SJCRH30 (cell line): ENCODE data around the gene HYCC1. TPM values are rescaled to one million over a fixed set of nuclear protein-coding genes. Genes with fewer than 3 reads are reported as not detected.
A peak's percentile ranks its signal among the peaks of the same experiment; 100 is the strongest.
"Not testable (repeated sequence)": the region's sequence is repeated elsewhere in the genome, so short reads cannot be mapped to it uniquely, and the experiment has no call there.

Experiments
- DNase-seq, 2 experiments: peaks; one replicate each; pipeline ENCODE4 v3.0.0-alpha.2; 2015 to 2020
- H3K27ac ChIP-seq: fragments of 250-450 bp; sonication (Bioruptor Pico); 2 replicates; pipeline ENCODE4 v1.5.1; 2020; ENCODE audit warnings: mild to moderate bottlenecking, moderate library complexity
- H3K27me3 ChIP-seq: fragments of 250-450 bp; sonication (Bioruptor Pico); 2 replicates; pipeline ENCODE4 v1.5.1; 2020; ENCODE audit warnings: mild to moderate bottlenecking, moderate library complexity
- H3K36me3 ChIP-seq: fragments of 250-450 bp; sonication (Bioruptor Pico); 2 replicates; pipeline ENCODE4 v1.5.1; 2020; ENCODE audit warnings: mild to moderate bottlenecking, moderate library complexity
- H3K4me1 ChIP-seq: fragments of 250-450 bp; sonication (Bioruptor Pico); 2 replicates; pipeline ENCODE4 v1.5.1; 2020; ENCODE audit warnings: mild to moderate bottlenecking, moderate library complexity
- H3K4me3 ChIP-seq: fragments of 250-450 bp; sonication (Bioruptor Pico); 2 replicates; pipeline ENCODE4 v1.5.1; 2020; ENCODE audit warnings: mild to moderate bottlenecking, moderate library complexity
- H3K9me3 ChIP-seq: fragments of 250-450 bp; sonication (Bioruptor Pico); replicated peaks from 2 replicates; pipeline ENCODE4 v1.5.1; 2020; ENCODE audit warnings: mild to moderate bottlenecking, moderate library complexity
- total RNA-seq: library from RNA; depleted of rRNA; stranded (reverse); fragments of >200 nt; shearing (Covaris generic); gene quantifications from 2 replicates; pipeline ENCODE4 v1.2.3, GENCODE V29; 2014; rRNA removed

Gene HYCC1
- 72.9 and 82.6 TPM in 2 replicates for total RNA-seq

- peak within 1 kb of the TSS; percentile 31 for H3K27ac ChIP-seq
- H3K36me3 ChIP-seq = no peaks in the 10 kb centered on the region
- H3K4me1 ChIP-seq = peaks cover 20% of the 10 kb centered on the region
- H3K9me3 ChIP-seq = no peaks in the 10 kb centered on the region
- peak within 1 kb of the TSS; percentile 75 for H3K4me3 ChIP-seq
- H3K27me3 ChIP-seq = no peaks in the 10 kb centered on the region
- peak; percentile 99 for DNase-seq
Measured at GRCh38 chr7:23013715-23014649, at the start of gene HYCC1. HYCC1 (minus strand) TSS chr7:23014130; CDS start chr7:22991111, 23,019 bp downstream.

DNA sequence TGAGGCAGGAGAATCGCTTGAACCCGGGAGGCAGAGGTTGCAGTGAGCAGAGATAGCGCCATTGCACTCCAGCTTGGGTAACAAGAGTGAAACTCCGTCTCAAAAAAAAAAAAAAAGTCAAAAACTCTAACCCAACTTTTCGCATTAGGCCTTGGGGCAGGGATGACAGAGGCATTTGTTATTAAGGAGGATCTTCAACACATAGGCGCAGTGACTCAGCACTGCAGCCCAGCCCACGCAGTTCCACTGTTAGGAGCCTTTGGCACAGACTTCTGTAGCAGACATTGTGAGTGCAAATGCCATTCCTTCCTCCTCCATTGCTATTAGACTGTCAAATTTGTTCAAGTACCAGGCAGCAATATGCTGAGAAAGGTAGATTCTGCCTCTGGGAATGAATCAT, 48.5 kb upstream of the HYCC1 start:
- H3K9me3 ChIP-seq = no peaks in the 10 kb centered on the region
- DNase-seq = no peak
- no peaks in the 10 kb centered on the region for H3K4me1 ChIP-seq
- no peak overlapping the region for H3K4me3 ChIP-seq
- no peak overlapping the region for H3K27ac ChIP-seq
- H3K27me3 ChIP-seq = 0 out of 2 replicates have a peak, but pooled peaks cover 5% of the 10 kb centered on the region
- H3K36me3 ChIP-seq = no peaks in the 10 kb centered on the region

GRCh38 chr7:23061327-23061726, 47.4 kb upstream of the HYCC1 start:
- 0 out of 2 replicates have a peak, but pooled peaks cover 5% of the 10 kb centered on the region for H3K27me3 ChIP-seq
- DNase-seq = no peak
- H3K4me1 ChIP-seq = no peaks in the 10 kb centered on the region
- no peaks in the 10 kb centered on the region for H3K36me3 ChIP-seq
- no peak overlapping the region for H3K27ac ChIP-seq
- H3K9me3 ChIP-seq = no peaks in the 10 kb centered on the region
- no peak overlapping the region for H3K4me3 ChIP-seq

GRCh38 chr7:23058408-23059096, 44.6 kb upstream of the HYCC1 start:
- Histone ChIP-seq H3K36me3 (no peaks in the 10 kb centered on the region), H3K4me3 (no peak overlapping the region), H3K9me3 (no peaks in the 10 kb centered on the region), H3K4me1 (no peaks in the 10 kb centered on the region), H3K27me3 (peaks cover 5% of the 10 kb centered on the region; the same call in 1 of the 2 replicates), H3K27ac (no peak overlapping the region)
- no peak for DNase-seq

DNA sequence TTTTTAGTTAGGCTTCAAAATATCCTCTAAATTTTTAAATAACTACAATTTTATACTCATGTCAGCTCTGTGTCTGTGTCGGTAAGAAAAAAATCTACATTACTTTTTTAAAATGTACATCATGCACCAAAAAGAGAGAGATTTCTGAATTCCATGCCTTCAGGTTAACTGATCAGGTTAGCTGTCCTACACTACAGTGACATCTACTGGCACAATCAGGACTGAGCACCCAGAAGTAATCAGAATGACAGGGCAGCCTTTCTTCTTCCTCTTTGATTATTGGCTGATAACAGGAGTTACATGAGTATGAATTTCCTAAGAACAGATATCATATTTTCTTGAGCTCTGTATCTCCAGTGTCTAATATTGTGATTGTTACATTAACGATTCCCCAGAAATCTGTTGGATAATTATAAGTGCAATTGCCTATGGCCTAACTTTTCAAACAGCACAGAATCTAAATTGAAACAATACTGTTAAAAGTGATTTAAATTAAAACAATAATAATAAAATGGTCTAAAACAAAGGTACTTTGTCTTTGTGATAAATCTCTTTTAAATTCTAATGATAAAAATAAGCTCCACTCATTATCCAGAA, 41.8 kb upstream of the HYCC1 start:
- no peaks in the 10 kb centered on the region for H3K9me3 ChIP-seq

DNA sequence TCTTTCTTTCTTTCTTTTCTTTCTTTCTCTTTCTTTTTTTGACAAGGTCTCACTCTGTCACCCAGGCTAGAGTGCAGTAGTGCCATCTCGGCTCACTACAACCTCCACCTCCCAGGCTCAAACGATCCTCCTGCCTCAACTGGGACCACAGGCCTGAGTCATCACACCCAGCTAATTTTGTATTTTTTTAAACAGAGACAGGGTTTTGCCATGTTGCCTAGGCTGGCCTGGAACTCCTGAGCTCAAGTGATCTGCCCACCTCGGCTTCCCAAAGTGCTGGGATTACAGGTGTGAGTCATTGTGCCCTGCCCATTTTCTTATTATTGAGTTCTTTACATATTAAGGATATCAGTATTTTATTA, 37.2 kb upstream of the HYCC1 start:
- DNase-seq, H3K4me3 ChIP-seq, H3K27ac ChIP-seq, H3K36me3 ChIP-seq, H3K4me1 ChIP-seq, H3K9me3 ChIP-seq, H3K27me3 ChIP-seq: not testable (repeated sequence)

More for the DNA sequence above, 41.8 kb upstream of the HYCC1 start:
- peak; percentile 45 to 79 for DNase-seq
- no peak overlapping the region for H3K27ac ChIP-seq
- no peak overlapping the region for H3K4me3 ChIP-seq
- H3K4me1 ChIP-seq = no peaks in the 10 kb centered on the region
- H3K27me3 ChIP-seq = peaks cover 5% of the 10 kb centered on the region; the same call in 1 of the 2 replicates
- no peaks in the 10 kb centered on the region for H3K36me3 ChIP-seq

GRCh38 chr7:23046336-23046735, 32.4 kb upstream of the HYCC1 start:
- H3K4me3 ChIP-seq, H3K27me3 ChIP-seq, H3K27ac ChIP-seq, H3K4me1 ChIP-seq, DNase-seq, H3K36me3 ChIP-seq, H3K9me3 ChIP-seq: not testable (repeated sequence)

GRCh38 chr7:23045086-23045485, 31.2 kb upstream of the HYCC1 start:
- not testable (repeated sequence) for H3K4me1 ChIP-seq, H3K36me3 ChIP-seq, DNase-seq, H3K27me3 ChIP-seq, H3K9me3 ChIP-seq, H3K27ac ChIP-seq, H3K4me3 ChIP-seq

GRCh38 chr7:23044581-23044980, 30.7 kb upstream of the HYCC1 start:
- no peaks in the 10 kb centered on the region for H3K27me3 ChIP-seq
- H3K9me3 ChIP-seq = no peaks in the 10 kb centered on the region
- H3K4me1 ChIP-seq = no peaks in the 10 kb centered on the region
- H3K36me3 ChIP-seq = no peaks in the 10 kb centered on the region
- DNase-seq = no peak
- no peak overlapping the region for H3K4me3 ChIP-seq
- H3K27ac ChIP-seq = no peak overlapping the region

DNA sequence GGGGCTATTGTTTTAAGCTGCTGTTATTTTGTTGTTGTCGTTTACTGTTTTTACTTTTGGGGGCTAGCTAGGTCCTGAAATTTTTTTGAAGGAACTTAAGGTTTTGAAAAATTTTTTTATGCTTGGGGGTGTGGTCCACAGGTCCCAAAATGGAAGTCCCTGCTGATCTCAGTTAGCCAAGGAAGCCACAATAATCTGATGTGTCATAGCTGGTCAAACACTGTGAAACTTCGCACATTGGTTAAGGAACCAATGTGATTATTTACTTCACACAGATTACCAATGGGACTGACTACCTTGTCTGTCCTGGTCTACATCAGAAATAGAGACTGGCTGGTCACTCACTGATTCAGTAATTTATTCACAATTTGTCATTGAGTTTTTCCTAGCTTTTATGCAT, 29.5 kb upstream of the HYCC1 start:
- H3K36me3 ChIP-seq = no peaks in the 10 kb centered on the region
- DNase-seq = no peak
- H3K4me3 ChIP-seq = no peak overlapping the region
- H3K27ac ChIP-seq = no peak overlapping the region
- H3K27me3 ChIP-seq = no peaks in the 10 kb centered on the region
- no peaks in the 10 kb centered on the region for H3K4me1 ChIP-seq
- no peaks in the 10 kb centered on the region for H3K9me3 ChIP-seq

DNA sequence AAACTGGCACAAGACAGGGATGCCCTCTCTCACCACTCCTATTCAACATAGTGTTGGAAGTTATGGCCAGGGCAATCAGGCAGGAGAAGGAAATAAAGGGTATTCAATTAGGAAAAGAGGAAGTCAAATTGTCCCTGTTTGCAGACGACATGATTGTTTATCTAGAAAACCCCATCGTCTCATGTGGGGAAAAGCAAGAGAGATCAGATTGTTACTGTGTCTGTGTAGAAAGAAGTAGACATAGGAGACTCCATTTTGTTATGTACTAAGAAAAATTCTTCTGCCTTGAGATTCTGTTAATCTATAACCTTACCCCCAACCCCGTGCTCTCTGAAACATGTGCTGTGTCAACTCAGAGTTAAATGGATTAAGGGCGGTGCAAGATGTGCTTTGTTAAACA, 25.7 kb upstream of the HYCC1 start:
- not testable (repeated sequence) for H3K36me3 ChIP-seq, H3K27ac ChIP-seq, H3K4me1 ChIP-seq, H3K27me3 ChIP-seq, H3K9me3 ChIP-seq, H3K4me3 ChIP-seq, DNase-seq

DNA sequence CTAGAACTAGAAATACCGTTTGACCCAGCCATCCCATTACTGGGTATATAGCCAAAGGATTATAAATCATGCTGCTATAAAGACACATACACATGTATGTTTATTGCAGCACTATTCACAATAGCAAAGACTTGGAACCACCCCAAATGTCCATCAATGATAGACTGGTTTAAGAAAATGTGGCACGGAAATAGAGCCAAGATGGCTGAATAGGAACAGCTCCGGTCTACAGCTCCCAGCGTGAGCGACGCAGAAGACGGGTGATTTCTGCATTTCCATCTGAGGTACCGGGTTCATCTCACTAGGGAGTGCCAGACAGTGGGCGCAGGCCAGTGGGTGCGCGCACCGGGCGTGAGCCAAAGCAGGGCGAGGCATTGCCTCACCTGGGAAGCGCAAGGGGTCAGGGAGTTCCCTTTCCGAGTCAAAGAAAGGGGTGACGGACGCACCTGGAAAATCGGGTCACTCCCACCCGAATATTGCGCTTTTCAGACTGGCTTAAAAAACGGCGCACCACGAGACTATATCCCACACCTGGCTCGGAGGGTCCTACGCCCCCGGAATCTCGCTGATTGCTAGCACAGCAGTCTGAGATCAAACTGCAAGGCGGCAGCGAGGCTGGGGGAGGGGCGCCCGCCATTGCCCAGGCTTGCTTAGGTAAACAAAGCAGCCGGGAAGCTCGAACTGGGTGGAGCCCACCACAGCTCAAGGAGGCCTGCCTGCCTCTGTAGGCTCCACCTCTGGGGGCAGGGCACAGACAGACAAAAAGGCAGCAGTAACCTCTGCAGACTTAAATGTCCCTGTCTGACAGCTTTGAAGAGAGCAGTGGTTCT, 21.8 kb upstream of the HYCC1 start:
- not testable (repeated sequence) for H3K27ac ChIP-seq, H3K36me3 ChIP-seq, H3K9me3 ChIP-seq, H3K27me3 ChIP-seq, H3K4me3 ChIP-seq, DNase-seq, H3K4me1 ChIP-seq

GRCh38 chr7:23027261-23027660, 13.3 kb upstream of the HYCC1 start:
- DNase-seq = no peak
- Histone ChIP-seq H3K27ac (no peak overlapping the region), H3K9me3 (no peaks in the 10 kb centered on the region), H3K27me3 (no peaks in the 10 kb centered on the region), H3K4me1 (peaks cover 8% of the 10 kb centered on the region; the same call in 1 of the 2 replicates), H3K36me3 (no peaks in the 10 kb centered on the region), H3K4me3 (no peak overlapping the region)

GRCh38 chr7:23026164-23026563, 12.2 kb upstream of the HYCC1 start:
- Histone ChIP-seq H3K4me3 (no peak overlapping the region), H3K9me3 (0 out of 2 replicates have a peak, but pooled peaks cover 3% of the 10 kb centered on the region), H3K27ac (no peak overlapping the region), H3K36me3 (no peaks in the 10 kb centered on the region), H3K4me1 (peaks cover 10% of the 10 kb centered on the region; the same call in 1 of the 2 replicates), H3K27me3 (no peaks in the 10 kb centered on the region)
- DNase-seq = no peak
